ENCODE results near the gene ANO1.

DNA sequence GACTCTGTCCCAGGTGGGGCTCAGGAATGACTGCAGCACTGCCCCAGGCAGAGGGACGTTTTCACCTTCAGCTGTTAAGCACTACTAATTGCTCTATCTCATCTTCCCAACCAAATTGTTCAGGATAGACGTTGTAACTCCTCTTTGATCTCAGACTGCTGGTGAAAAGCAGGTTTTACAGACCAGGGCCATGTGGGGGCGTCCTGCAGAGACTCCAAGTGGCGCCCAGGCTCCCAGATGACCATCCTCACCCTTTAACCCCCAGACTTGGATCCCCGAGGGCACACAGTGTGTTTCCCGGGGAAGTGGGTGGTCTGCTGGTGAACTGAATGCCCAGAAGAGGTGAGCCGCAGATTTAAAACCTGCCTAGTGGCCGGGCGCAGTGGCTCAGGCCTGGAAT is 148.8 kb downstream of the ANO1 start:
- TF ChIP-seq, protein P1, sequence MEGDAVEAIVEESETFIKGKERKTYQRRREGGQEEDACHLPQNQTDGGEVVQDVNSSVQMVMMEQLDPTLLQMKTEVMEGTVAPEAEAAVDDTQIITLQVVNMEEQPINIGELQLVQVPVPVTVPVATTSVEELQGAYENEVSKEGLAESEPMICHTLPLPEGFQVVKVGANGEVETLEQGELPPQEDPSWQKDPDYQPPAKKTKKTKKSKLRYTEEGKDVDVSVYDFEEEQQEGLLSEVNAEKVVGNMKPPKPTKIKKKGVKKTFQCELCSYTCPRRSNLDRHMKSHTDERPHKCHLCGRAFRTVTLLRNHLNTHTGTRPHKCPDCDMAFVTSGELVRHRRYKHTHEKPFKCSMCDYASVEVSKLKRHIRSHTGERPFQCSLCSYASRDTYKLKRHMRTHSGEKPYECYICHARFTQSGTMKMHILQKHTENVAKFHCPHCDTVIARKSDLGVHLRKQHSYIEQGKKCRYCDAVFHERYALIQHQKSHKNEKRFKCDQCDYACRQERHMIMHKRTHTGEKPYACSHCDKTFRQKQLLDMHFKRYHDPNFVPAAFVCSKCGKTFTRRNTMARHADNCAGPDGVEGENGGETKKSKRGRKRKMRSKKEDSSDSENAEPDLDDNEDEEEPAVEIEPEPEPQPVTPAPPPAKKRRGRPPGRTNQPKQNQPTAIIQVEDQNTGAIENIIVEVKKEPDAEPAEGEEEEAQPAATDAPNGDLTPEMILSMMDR (IDR thresholded peaks at IDR 0.05) = peak in 2 of 6 experiments; percentile 10 to 18
- no peak for TF ChIP-seq POLR2A (IDR thresholded peaks at IDR 0.05)

Data from Peyer's patch (tissue), 4 donors.